GM18907 (cell line): Measurements from ENCODE around the gene ODC1.

ENCODE experiments used
- ATAC-seq: cut with Tn5 transposase; IDR thresholded peaks from one replicate; pipeline ENCODE4 v1.9.1; 2021; ENCODE audit warnings: mild to moderate bottlenecking, moderate library complexity; ENCODE audit not compliant: unreplicated experiment

Gene ODC1

DNA sequence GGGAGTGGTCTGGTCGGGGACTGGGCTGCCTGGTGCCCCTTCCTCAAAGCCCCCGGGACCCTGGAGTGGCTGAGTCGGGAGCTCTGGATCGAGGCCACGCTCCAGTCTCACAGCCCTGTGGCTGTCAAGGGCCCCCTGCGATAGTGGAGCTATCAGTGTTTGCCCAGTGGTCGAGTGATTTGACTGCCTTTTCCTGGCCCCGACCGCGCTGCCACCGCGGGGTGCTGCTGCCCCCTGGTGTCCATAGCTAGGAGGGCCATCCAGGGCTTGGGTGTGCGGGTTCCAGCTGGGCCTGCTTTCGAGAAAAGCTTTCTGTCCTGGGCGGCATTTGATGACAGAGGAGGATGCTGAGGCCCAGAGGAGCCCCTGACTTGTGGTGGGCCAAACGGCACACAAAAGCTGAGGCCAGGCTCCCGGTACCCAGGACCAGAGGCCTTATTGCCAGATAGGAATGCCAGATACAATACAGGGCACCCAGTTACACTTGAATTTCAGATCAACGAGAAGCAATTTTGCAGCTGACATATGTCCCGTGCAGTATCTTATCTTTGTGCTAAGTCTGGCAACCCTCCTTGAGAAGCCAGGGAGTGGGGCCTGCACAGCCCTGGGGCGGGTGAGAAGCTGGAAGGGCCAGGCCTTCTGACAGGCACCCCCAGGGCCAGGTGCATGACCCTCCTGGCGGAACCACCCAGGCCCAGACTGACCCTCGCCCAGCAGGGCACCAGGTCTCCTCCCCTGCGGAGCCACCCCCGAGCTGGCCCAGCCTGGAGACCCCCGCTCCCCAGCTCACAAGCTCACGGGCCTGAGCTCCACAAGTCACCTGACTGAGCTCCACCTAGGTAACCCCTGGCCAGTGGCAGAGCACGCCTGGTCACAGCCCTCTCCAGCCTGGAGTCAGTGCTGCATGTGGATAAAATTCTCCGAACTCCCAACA, 13.0 kb downstream of the ODC1 start:
- peak; percentile 65 for ATAC-seq

DNA sequence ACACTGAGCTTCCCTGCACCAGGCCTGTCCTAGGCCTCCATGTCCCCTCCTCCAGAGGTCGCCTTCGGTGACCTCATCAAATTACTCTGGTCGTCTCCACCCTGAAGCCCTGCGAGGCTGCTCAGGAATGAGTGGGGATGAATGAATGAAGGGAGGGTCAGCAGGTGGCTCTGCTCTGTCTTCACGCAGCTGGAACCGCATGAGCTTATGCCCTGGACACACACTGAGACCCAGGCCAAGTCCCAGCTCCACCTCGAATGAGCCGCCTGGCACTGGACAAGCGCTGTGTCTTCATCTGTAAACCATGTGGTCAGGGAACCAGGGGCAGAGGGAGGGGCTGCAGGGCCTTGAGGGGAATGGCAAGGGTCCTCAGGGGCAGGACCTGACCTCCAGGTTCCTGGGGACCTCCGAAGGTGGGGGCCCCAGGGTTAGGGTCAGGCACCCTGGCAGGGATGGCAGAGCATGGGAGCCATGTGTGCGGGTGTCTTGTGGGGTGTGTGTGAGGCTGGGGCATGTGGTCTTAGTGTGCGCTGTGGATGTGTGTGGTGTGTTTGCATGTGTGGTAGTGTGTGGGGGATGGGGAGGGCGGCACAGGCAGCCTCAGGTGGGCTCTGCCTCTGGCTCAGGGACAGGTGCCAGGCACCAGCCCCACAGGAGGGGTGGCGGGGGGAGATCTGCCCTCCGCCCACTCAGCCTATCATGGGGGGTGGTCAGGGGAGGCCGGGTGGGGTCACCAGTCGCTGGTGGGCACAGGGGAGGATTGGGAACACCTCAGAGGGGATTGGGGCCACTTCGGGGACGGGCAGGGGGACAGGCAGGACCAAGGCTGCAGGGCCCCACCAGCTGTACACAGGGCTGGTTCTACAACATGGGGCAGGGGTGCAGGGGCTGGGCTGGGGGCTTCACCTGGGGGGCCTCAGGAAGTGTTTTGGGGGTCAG, 13.9 kb downstream of the ODC1 start:
- ATAC-seq: no peak

DNA sequence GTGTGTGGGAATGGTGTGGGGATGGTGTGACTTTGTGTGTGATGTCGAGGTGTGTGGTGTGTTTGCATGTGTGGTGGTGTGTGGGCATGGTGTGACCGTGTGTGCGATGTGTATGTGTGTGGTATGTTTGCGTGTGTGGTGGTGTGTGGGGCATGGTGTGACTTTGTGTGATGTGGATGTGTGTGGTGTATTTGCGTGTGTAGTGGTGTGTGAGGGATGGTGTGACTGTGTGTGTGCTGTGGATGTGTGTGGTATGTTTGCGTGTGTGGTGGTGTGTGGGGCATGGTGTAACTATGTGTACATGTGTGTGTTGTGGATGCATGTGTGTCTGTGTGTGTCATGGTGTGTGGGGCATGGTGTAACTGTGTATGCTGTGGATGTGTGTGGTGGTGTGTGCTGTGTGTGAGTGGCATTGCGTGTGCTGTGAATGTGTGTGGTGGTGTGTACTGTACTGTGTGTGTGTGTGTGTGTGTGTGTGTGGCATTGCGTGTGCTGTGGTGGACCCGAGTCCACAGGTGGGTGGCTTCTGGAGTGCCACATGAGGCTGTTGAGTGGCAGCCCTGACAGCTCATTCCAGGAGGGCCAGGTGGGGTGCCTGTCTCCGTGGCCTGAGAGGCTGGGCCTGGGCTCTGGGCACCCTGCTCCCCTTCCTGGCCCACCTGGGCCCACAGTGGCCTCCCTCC, 14.7 kb downstream of the ODC1 start:
- no peak for ATAC-seq

DNA sequence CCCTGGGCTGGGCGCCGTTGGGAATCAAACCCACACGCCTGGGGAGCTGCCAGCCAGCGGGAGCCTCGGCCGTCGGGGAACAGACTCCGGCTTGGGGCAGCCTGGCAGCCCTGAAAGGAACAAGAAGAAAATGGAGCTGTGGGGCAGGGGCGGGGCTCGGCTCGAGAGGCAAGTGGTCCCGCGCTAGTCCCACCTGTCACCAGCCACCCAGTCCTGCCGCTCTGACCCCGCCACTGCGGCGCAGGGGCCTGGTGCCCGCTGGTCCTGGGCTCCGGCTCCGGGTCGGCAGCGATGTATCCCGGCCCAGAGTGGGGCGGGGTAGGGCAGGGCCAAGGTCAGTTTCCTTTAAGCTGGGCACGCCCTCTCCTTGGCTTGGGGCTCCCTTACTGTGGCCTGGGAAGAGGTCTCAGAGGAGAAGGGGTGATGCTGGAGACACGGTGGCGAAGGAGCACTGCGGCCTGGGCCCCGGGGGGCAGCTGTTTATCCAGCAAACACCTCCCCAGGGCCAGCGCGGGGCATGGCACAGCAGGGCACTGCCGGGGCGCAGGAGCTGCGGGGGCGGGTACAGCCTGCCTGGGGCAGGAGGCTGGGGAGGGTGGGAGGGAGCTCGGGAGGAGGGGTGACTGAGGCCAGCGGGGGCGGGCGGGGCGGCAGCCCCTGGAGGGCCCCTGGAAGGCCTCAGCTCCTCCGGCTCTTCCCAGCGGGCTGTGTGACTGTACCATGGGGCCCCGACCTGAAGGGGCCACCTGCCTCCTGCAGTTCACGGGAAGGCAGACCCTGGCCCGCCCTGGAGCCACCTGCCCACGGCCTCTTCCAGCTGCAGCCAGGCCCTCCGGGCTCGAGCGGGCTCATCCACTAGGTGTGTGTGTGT, 15.6 kb downstream of the ODC1 start:
- ATAC-seq: peak; percentile 49

DNA sequence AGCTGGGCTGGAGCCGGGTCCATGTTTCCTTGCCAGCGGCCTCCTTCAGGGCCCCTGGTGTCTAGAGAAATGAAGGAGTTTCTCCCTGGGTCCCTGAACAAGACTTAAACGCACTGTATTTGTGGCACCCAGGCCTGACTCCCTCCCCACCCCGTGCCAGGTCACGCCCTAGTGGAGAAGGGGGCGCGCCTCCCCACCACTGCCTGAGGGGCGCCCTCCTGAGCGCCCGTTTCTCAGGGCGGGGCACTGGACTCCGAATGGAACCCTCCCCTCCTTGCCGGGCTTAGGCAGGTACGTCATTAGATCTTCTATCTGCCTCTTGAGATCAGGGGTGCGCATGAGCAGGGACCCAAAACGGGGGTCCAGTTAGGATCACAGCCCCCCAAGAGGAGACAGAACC, 16.3 kb downstream of the ODC1 start:
- no peak for ATAC-seq

DNA sequence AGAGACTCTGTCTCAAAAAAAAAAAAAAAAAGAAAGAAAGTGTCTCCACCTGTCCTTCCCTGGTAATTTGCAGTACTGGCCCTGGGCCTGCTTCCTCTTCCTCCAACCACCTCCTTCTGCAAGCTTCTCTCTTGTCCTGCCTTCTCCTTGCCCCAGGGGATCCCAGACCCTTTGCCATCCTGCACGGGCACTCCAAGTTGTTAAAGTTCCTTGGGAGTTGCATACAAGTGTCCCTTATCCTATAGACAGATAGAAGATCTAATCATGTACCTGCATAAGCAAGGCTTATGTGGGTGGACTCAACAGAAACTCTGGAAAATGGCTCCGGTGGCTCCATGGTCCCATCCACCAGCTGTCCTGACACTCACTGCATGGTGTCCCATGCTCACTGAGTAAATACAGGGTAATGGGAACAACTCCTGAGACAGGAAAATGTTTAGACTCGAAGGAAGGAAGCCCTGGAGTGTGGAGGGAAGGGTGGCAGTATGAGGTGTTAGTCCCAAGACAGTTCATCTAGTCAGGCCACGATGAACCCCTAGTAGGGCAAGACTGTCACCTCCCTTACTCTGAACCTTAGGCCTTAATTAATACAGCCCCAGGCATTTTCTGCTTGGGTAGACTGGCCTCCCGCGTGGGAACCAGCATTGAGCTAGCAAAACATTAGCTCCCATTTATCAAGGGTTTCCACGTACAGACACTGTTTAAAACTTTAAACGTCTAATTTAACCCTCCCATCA, 17.1 kb downstream of the ODC1 start:
- ATAC-seq: no peak

DNA sequence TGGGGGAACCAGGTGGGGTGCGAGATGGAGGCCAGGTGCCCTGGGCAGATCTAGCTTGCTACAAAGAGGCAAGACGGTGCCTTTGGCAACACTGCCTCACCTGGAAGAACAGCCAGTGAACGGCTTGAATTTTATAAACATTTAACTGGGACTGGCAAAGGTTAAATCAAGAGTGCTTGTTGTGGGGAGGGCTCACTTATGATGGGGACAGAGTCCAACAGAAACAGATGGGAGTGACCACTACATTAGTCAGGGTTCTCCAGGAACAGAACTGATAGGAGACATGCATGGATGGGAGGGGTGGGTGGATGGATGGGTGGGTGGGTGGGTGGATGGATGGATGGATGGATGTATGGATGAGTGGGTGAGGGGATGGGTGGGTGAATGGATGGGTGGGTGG, 19.2 kb downstream of the ODC1 start:
- no peak for ATAC-seq

DNA sequence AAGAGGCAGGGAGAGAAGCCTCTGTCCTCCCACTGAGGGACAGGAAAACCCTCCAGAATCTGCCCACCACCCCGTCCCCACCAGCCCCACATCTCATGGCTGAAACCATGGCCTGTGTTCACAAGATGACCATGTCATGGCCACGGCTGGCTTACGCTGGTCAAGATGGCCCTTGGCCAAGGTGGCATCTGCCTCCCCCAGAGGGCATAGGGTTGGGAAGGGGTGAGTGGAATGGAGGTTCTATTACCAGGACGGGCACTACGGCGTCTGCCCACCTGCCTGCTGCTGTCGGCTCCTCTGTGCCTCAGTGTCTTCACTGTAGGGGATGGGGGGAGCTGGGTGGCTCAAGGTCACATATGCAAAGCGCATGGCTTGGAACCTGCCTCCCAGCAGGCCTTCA, 19.8 kb downstream of the ODC1 start:
- no peak for ATAC-seq

DNA sequence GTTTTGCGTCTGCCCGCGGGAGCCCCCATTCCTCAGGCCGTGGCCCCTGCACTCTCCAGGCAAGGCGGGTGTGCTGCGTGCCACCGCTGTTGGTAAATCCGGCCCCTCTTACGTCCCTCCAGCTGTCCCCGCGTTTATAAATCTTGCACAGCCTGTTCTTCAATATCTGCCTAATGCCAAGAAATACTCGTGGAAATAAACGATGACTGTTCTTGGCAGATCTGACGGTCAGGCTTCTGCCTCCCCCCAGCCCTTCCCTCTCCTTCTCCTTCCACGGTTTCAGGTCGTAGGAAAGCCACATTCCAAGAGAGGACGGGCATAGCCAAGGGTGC, 20.5 kb downstream of the ODC1 start:
- no peak for ATAC-seq

DNA sequence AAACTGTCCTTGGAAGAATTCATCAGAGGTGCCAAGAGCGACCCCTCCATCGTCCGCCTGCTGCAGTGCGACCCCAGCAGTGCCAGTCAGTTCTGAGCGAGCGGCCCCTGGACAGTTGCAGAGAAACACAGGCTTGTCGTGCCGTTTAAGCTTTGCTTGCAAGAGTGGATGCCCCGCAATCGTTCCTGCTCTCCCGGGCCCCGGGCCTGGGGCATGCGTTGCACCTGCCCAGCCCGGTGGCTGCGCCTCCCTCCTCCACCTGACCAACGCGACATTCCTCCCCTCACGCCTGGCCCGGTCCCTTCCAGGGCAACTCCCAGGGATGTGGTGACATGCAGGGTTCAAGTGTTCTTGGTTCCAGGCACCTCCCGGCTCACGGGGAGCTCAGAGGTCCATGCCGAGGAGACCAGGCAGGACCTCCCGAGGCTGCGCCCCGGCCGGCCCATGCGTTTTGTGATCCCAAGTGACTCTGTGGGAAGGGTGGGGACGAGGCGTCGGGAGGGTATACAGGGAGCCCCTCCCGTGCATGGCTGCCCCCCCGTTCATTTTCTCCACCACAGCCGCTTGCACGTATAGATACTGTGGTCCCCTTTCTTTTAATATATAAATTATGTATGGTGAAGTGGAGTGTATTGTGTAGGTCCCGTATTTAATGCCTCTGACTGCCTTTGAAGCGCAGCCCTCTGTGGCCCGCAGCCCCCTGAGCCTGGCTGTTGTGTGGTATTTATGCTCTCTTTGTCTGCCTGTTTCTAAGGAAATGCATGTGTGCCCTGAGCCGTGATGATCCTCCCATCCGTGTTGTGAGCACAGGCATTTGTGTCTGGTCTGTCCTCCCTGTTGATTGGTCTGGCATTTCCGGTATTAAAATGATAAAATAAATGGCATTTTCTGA, 21.2 kb downstream of the ODC1 start:
- no peak for ATAC-seq

DNA sequence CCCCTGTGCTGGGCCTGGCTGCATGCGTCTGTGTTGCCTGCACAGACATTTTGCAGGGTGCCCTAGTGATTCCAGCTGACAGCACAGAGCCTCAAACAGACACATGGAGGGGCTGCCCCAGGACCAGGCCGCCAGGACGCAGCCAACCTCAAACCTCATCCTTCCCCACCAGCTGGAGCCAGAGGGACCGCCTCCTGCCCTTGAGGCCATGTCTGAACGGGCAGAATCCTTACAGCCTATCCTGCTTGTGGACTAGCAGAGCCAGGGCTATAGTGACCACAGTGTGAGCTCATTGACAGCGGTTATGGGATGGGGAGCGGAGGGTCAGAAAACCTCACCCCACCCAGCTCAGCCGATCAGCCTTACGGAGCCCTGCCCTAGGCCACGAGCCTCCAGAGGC, 22.4 kb downstream of the ODC1 start:
- no peak for ATAC-seq

DNA sequence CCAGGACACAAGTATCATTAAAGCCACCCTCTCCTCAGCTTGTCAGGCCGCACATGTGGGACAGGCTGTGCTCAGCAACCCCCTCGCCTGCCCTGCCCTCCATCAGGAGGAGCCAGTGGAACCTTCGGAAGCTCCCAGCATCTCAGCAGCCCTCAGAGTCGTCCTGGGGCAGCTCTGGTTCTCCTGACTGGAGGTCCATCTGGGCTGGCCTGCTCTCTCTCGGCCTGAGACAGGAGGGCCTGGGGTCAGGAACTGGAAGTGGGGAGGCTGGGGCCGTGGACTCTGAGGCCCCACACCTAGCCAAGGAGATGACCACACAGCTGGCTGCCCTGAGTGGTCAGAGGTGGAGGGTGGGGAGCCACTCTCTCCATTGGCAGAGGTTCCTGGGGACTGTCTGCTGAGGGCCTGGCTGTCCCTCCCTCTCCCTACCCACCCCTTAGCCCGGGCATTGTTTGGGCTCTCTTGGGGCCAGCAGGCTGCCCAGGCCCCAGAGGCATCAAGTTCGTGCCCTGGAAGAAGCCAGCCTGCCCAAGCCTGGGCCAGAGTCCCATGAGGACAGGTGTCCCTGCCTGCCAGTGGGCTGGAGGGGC, 23.1 kb downstream of the ODC1 start:
- no peak for ATAC-seq

DNA sequence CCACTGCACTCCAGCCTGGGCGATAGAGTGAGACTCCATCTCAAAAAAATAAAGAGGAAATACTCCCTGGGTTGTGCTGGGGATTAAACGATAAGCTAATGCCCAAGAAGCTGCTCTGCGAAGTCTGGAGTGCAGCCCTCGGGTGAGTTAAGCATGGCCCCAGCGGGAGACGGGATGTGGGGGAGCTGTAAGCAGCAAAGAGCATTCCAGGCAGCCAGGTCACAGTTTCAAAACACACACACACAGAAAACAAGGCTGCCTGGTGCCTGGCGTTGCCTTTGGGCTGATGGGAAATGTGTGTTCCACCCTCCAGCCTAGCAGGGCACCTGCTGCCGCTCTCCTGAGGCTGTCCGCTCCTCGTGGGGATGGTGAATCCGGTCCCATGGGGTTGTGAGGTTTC, 24.1 kb downstream of the ODC1 start:
- no peak for ATAC-seq

DNA sequence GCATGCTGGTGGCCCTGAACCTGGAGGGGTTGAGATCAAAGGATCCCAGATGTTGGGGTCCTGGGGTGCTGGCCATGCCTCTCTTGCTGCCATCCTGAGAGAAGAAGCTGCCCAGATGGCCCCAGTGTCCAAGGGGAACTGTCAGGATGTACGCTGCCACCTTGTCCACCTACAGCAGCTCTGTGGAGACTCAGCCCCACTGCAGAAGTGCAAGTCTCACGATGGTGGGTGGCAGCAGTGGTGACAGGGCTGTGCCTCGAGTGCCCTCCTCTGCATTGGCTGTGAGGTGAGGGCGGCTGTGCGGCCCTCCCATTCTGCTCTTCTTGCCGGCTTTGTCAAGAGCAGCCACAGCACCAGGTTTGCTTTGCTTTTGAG, 24.7 kb downstream of the ODC1 start:
- ATAC-seq: no peak

DNA sequence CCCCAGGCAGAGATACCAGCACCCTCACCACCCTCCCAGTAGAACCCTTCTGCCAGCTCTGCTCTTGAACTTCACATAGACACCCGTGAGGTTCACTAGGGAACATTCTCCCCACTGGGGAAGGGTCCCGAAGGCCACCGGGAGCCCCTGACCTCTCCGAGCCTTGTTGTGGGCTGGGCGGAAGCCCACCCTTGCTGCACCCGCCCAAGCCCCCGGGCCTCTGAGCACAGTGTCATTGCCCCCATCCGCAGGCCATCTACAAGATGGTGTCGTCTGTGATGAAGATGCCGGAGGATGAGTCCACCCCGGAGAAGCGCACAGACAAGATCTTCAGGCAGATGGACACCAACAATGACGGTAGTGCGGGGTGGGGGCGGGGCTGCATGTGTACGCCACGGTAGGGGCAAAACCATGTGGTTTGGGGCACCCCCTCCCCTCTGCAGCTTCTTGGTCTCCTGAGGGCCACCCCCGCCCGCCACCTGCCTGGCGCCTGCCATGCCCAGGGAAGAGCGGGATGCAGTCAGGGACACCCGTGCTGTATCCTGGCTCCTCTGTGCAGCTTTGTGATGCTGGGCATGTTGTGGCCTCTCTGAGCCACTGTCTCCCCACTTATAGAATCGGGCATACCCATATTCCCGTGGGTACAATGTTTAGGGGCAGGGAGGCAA, 25.3 kb downstream of the ODC1 start:
- ATAC-seq: no peak

DNA sequence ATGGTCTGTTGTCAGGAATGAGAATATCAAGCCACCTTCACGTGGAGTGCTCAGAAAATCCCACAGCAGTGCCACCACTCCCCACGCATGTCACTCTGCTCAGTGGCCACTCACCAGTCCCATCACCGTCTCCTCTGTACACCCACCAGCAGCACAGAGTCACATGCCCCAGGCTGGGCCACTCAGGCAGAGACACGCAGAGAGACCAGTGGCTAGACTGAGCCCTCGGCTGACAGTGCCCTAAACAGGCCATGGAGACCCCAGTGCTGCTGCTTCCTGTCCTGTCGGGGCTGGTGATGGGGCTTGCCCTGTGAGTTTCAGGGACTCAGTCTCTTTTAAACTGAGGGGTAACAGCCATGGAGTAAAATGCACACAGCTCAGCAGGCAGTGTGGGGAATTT, 25.9 kb downstream of the ODC1 start:
- ATAC-seq: no peak

DNA sequence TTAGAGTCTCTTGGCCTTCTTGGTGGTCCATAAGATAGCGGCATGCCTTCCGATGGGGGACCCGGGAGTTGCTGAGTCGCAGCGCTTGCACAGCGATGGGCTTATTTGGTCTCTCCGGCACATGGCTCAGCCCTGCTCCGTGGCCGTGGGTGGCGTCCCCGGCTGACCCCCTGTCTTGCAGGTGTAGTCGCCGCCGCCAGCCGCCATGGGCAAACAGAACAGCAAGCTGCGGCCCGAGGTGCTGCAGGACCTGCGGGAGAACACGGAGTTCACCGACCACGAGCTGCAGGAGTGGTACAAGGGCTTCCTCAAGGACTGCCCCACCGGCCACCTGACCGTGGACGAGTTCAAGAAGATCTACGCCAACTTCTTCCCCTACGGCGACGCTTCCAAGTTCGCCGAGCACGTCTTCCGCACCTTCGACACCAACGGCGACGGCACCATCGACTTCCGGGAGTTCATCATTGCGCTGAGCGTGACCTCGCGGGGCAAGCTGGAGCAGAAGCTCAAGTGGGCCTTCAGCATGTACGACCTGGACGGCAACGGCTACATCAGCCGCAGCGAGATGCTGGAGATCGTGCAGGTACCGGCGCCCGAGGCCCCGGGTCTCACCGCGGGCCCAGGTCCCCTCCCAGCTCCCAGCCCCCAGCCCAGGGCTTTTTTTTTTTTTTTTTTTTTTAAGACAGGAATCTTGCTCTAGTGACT, 28.4 kb downstream of the ODC1 start:
- ATAC-seq: no peak
